Motor neuron (in vitro differentiated cells): ENCODE measurements around the gene PYGO2. TPM values are rescaled to one million over a fixed set of nuclear protein-coding genes. Genes with fewer than 3 reads are reported as not detected.
"Not testable (repeated sequence)": the region's sequence is repeated elsewhere in the genome, so short reads cannot be mapped to it uniquely, and the experiment has no call there.

Experiments used
- ATAC-seq, 8 experiments: fragments of 200-7000 bp; cut with Tn5 transposase; replicated peaks in 6 of 8; 2 replicates each; pipeline ENCODE4 v1.8.0; 2021; ENCODE audit warnings: mild to moderate bottlenecking in 8 of 8, moderate library complexity in 8 of 8
- H3K27ac ChIP-seq, 2 donors: fragments of 250-450 bp; sonication (Bioruptor Pico); 2 replicates each; pipeline ENCODE4 v1.9.0; 2021; ENCODE audit warnings: antibody characterized with exemption in 2 of 2, mild to moderate bottlenecking in 2 of 2, moderate library complexity in 1 of 2
- H3K4me1 ChIP-seq, 2 donors: fragments of 250-450 bp; sonication (Bioruptor Pico); replicated peaks in 1 of 2; 2 replicates each; pipeline ENCODE4 v1.6.1; 2021; ENCODE audit warnings: antibody characterized with exemption in 2 of 2, mild to moderate bottlenecking in 2 of 2, moderate library complexity in 1 of 2
- H3K4me3 ChIP-seq, 5 donors: fragments of 250-450 bp; sonication (Bioruptor Pico); 2 replicates each; pipeline ENCODE4 v1.9.0; 2021; ENCODE audit warnings: antibody characterized with exemption in 5 of 5, mild to moderate bottlenecking in 5 of 5, moderate library complexity in 4 of 5
- WGBS, 10 experiments: fragments of 450-650 bp; shearing (Covaris generic); methylation state at CpG; one replicate each; pipeline ENCODE4 v1.0.0; 2022; 5-methylcytosine and 5-hydroxymethylcytosine counted together
- in situ Hi-C, 9 experiments: fragments of 400-800 bp; cut with MboI; loops; one replicate each; pipeline ENCODE4 v1.15.0; 2021; ENCODE audit warnings: low sequenced_read_pairs in 9 of 9, low pct_unique_long_range_greater_than_20kb in 2 of 9; ENCODE audit not compliant: unreplicated experiment in 9 of 9
- total RNA-seq, 8 experiments: library from RNA; unstranded; fragments of 300-600 nt; gene quantifications; 2 replicates each; pipeline versions ENCODE4 v1.2.3 to v1.2.4, GENCODE V29; 2022

The PYGO2 gene
- total RNA-seq, 8 experiments from 2014 or later: 14.4 to 49.9 (median 26.5) TPM

DNA sequence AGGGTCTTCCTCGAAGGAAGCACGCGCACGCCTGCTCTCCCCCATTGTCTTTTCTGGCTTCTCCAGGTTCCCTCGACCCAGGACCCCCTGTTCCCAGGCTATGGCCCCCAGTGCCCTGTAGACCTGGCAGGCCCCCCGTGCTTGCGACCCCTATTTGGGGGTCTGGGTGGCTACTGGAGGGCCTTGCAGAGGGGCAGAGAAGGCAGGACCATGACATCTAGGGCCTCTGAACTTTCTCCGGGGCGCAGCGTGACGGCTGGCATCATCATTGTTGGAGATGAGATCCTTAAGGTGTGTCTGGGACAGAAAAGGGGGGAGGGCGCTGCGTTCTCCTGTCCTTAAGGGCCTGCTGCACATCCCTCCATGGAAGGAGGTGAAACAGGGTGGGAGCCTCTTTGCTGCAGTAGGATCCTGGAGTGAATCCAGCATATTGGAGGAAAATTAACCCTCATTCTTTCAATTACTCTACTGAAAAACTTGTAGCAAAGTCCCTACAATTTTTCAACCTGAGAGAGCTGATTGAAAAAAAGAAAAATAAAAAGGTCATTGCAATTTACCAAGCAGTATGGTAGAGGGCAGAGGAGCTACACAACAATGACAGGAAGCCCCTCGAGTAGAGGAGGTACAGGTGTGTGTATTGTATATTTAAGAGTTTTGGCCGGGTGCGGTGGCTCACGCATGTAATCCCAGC is 22.3 kb upstream of the PYGO2 start:
- ATAC-seq: no peak
- 0 to 67% (median 15%) methylated on average over 1 to 11 of the region's 17 CpGs for WGBS, 10 experiments
- in situ Hi-C loops: no loop called here
- Histone ChIP-seq H3K4me1 (peaks cover 14 to 15% of the 10 kb centered on the region in 2 donors), H3K4me3 (peak overlapping the region; percentile 65 to 93 (median 71)), H3K27ac (peak overlapping the region; percentile 75 to 80)

DNA sequence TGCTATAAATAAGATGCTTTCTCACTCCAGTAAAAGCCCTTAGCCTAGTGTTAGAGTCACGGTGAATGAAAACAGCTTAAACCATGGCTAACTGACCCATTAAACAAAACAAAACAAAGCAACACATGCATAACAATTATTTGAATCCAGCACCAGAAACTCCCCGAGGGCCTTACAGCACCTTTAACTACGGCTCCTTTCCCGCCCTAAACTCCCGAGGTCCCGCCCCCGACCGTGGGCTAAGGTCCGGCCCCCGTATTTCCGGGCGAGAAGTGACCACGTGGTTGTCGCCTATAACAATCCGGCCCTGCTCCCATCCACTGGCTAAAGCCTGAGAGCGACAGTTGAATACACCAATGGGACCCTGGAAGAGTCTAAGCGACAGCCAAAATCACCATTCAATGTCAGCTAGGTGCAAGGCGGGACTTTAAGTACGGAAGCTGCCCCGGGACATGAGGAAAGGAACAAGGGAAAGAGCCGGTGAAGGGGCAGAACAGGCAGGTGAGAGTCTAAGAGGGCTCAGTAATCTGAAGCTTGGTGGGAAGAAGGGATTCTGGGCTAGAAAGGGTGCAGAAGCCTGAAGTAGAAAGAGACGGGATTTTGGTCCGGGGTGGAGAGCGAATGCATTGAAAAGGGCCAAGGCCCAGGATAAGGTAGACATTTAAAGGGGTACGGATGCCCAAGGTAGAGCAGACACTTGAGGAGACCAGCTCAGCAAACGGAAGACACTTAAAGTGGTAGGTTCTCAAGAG is 21.5 kb upstream of the PYGO2 start, which contains the start of gene FLAD1:
Gene FLAD1 (plus strand): TSS at position 448 of the 752 bp plus-strand sequence. CDS start 351 bp downstream, outside the sequence.
- Histone ChIP-seq H3K4me1 (peaks cover 13% of the 10 kb centered on the region in 2 donors), H3K4me3 (peak within 1 kb of the TSS; percentile 65 to 93 (median 71)), H3K27ac (peak within 1 kb of the TSS; percentile 75 to 80)
- WGBS, 10 experiments: 0 to 2% (median 0%) methylated on average over 1 to 20 of the region's 26 CpGs
- in situ Hi-C loops: no loop called here
- ATAC-seq: peak; percentile 99 to 100 (median 100)

- in situ Hi-C loops: no loop called here
- ATAC-seq: no peak
- WGBS, 10 experiments: 0 to 100% (median 32%) methylated on average over 1 to 6 of the region's 6 CpGs; no CpG with 5 or more reads in 1 of the 10 experiments
- Histone ChIP-seq H3K27ac (no peak overlapping the region), H3K4me3 (peak overlapping the region; percentile 65 to 93 (median 71)), H3K4me1 (peaks cover 13% of the 10 kb centered on the region in 2 donors)
These were observed 20.8 kb upstream of the PYGO2 start for GRCh38 chr1:154982341-154982740.

GRCh38 chr1:154978360-154978759 is 16.8 kb upstream of the PYGO2 start:
- WGBS, 10 experiments: 82 to 100% (median 100%) methylated on average over 1 to 3 of the region's 3 CpGs; no CpG with 5 or more reads in 3 of the 10 experiments
- Histone ChIP-seq H3K4me3 (no peak overlapping the region), H3K27ac (no peak overlapping the region), H3K4me1 (peaks cover 10 to 11% of the 10 kb centered on the region in 2 donors)
- no peak for ATAC-seq
- in situ Hi-C loops: no loop called here

GRCh38 chr1:154977762-154978161 is 16.2 kb upstream of the PYGO2 start:
- WGBS, 10 experiments: 42 to 92% (median 73%) methylated on average over 1 to 3 of the region's 3 CpGs; no CpG with 5 or more reads in 2 of the 10 experiments
- in situ Hi-C loops, ATAC-seq: not testable (repeated sequence)

GRCh38 chr1:154975409-154976059 is 14.0 kb upstream of the PYGO2 start:
- Histone ChIP-seq H3K4me1 (peaks cover 19 to 27% of the 10 kb centered on the region in 2 donors), H3K27ac (peak overlapping the region; percentile 28 to 60), H3K4me3 (peak overlapping the region; percentile 53 to 82 (median 62))
- WGBS, 10 experiments: 0 to 9% (median 0%) methylated on average over 3 to 15 of the region's 24 CpGs; no CpG with 5 or more reads in 2 of the 10 experiments
- in situ Hi-C loops: no loop called here
- no peak for ATAC-seq

More at GRCh38 chr1:154977762-154978161, 16.2 kb upstream of the PYGO2 start:
- H3K4me3 ChIP-seq, H3K27ac ChIP-seq: not testable (repeated sequence)
- H3K4me1 ChIP-seq: peaks cover 15 to 16% of the 10 kb centered on the region in 2 donors

- peak overlapping the region; percentile 53 to 82 (median 62) for H3K4me3 ChIP-seq
- 0 to 3% (median 0%) methylated on average over 2 to 28 of the region's 30 CpGs for WGBS, 10 experiments
- H3K4me1 ChIP-seq: peaks cover 22 to 27% of the 10 kb centered on the region in 2 donors
- in situ Hi-C loops: loop anchor here in 2 of 9 experiments (25.0 kb wide), 1 partner anchor 87 kb away; the partner anchor contains the start of genes ADAM15 (in 2 of the 2) and EFNA4 (in 2 of the 2)
- ATAC-seq: peak; percentile 4 to 49 (median 43)
- peak overlapping the region; percentile 28 to 60 for H3K27ac ChIP-seq
These were observed 13.3 kb upstream of the PYGO2 start for GRCh38 chr1:154974808-154975408.

DNA sequence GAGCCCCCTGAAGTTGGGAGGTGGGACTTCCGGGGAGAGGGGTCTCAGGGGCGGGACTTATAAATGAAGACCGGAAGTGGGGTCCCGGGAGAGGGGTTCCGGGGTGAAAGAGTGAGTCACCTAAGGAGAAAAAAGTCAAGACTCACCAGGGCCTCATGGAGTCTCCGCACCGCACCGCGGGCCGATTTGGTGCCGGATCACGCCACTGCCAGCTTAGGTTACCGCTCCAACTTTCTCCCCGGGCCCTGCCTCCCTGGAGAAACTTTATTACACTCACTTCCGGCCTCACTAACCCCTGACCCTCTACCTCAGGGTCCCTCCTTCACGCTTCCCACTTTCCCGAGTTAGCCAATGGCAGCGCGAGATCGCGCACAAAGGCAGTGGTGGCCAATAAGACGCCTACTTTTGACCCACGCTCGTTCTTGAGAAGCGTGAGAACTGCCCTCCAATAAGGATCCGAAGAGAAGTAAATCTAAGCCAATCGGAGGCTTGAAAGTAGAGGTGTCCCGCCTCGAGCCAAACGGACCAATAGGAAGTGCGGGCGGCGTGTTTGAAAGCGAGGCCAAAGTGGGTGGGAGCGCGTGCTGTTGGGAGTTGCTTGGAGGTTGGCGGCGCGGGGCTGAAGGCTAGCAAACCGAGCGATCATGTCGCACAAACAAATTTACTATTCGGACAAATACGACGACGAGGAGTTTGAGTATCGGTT is 12.7 kb upstream of the PYGO2 start, which contains the start of gene CKS1B:
Gene CKS1B (plus strand): TSS at position 580 of the 706 bp plus-strand sequence. CDS start 65 bp downstream, at position 645.
- WGBS, 10 experiments: 0 to 1% (median 1%) methylated on average over 1 to 38 of the region's 47 CpGs; no CpG with 5 or more reads in 2 of the 10 experiments
- peak within 1 kb of the TSS; percentile 53 to 82 (median 62) for H3K4me3 ChIP-seq
- in situ Hi-C loops: loop anchor here in 2 of 9 experiments (25.0 kb wide), 1 partner anchor 88 kb away; the partner anchor contains the start of genes ADAM15 (in 2 of the 2) and EFNA4 (in 2 of the 2)
- H3K27ac ChIP-seq: peak within 1 kb of the TSS; percentile 90 to 94
- ATAC-seq: peak; percentile 44 to 82 (median 78)
- H3K4me1 ChIP-seq: peaks cover 28 to 29% of the 10 kb centered on the region in 2 donors

GRCh38 chr1:154973344-154974101 is 11.9 kb upstream of the PYGO2 start:
- Histone ChIP-seq H3K4me3 (peak overlapping the region; percentile 53 to 82 (median 62)), H3K4me1 (peaks cover 35 to 36% of the 10 kb centered on the region in 2 donors), H3K27ac (peak overlapping the region; percentile 90 to 94)
- ATAC-seq: peak in 7 of 8 experiments; percentile 0 to 8 (median 2)
- 0 to 19% (median 3%) methylated on average over 2 to 15 of the region's 37 CpGs; no CpG with 5 or more reads in 4 of the 10 experiments for WGBS, 10 experiments
- in situ Hi-C loops: loop anchor here in 2 of 9 experiments (25.0 kb wide), 1 partner anchor 89 kb away; the partner anchor contains the start of genes ADAM15 (in 2 of the 2) and EFNA4 (in 2 of the 2)

GRCh38 chr1:154972517-154973343 is 11.1 kb upstream of the PYGO2 start:
- Histone ChIP-seq H3K27ac (peak overlapping the region; percentile 90 to 94), H3K4me3 (peak overlapping the region in 4 of 5 donors; percentile 53 to 80 (median 61)), H3K4me1 (peaks cover 38 to 40% of the 10 kb centered on the region in 2 donors)
- WGBS, 10 experiments: 0 to 54% (median 24%) methylated on average over 3 to 12 of the region's 18 CpGs
- in situ Hi-C loops: loop anchor here in 2 of 9 experiments (25.0 kb wide), 1 partner anchor 90 kb away; the partner anchor contains the start of genes ADAM15 (in 2 of the 2) and EFNA4 (in 2 of the 2)
- peak in 3 of 8 experiments; percentile 2 to 6 (median 4) for ATAC-seq
